GM18499 (cell line): Measurements from ENCODE around the gene PAK1.
"Not testable (repeated sequence)": the region's sequence is repeated elsewhere in the genome, so short reads cannot be mapped to it uniquely, and the experiment has no call there.

Experiments used
- ATAC-seq: cut with Tn5 transposase; IDR thresholded peaks from one replicate; pipeline ENCODE4 v1.9.1; 2021; ENCODE audit warnings: moderate number of reproducible peaks; ENCODE audit not compliant: insufficient read depth, unreplicated experiment

PAK1 gene

DNA sequence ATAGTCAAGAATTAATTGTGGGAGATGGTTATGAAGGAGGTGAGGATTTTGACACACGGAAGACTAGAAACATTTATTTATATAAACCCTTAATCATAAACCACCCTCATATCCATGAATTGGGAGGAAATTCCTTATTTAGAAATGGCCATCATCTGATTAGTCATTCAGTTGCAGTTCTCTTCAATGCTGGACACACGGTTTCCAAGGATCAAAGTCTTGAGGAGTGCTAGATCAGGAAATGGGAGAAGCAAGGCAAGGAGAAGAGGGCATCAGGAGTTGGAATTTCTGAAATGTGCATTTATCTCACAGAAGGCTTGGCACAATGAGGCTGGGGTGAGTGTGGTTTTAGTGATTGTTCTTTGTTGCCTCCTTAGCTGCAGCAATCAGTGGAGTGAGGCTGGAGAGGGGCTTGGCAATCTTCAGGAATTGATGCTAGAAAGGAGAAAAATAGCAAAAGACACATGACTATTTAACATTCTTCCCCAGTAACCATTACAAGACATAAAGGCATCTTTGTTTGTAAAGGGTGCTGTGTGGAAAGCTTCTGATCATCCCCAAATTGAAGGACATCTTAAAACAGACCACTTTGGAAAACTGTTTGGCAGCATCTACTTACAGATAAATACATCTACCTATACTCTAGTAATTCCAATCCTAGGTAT is 150.8 kb downstream of the PAK1 start:
- ATAC-seq = no peak

DNA sequence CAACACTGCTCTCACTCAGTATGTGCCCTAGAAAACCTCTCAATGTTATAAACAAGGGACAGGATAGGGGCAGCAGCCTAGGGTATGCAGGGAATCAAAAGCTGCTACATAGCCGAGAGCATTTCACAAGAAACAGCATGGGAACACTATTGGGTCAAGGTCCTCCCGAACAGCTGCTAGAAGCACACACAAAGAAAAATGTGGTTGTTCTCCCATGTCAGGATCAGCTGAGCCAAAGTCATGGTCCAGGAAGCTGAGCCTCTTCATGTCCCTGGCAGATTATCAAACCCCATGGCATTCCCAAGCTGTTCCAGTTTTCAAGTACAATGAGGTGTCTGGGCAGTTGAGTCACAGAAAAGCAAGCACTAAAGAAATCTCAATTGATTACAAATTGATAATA is 151.4 kb downstream of the PAK1 start:
- ATAC-seq = no peak

DNA sequence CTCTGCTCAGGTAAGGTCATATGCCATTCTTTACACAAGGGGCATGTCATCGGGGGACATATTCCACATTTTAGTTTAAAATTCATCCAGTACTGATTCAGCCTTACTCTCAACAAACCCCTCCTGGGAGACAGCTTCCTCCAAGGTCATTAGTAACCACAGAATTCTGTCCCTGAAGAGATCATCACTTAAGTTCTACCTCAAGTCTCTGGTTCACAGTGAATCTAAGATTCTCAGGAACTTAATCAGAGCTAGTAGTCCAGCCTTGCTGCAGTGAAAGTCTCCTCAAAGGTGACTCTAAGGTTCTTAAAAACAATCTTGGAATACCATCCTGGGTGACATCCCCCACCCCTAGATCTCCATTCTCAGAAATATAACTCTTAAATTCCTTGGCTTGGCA is 153.5 kb downstream of the PAK1 start:
- no peak for ATAC-seq

DNA sequence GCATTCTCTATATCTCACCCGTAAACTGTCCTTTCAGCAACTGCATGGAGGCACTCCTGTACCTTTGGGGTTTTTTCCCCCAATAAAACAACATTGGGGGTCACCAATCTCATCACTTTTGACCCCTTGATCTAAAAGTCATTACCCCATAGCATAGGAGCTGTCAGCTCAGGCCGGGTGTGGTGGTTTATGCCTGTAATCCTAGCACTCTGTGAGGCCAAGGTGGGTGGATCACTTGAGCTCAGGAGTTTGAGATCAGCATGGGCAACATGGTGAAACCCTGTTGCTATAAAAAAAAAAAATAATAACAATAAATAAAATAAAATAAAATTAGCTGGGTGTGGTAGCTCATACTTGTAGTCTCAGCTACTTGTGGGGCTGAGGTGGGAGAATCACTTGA is 155.3 kb downstream of the PAK1 start:
- ATAC-seq = no peak

DNA sequence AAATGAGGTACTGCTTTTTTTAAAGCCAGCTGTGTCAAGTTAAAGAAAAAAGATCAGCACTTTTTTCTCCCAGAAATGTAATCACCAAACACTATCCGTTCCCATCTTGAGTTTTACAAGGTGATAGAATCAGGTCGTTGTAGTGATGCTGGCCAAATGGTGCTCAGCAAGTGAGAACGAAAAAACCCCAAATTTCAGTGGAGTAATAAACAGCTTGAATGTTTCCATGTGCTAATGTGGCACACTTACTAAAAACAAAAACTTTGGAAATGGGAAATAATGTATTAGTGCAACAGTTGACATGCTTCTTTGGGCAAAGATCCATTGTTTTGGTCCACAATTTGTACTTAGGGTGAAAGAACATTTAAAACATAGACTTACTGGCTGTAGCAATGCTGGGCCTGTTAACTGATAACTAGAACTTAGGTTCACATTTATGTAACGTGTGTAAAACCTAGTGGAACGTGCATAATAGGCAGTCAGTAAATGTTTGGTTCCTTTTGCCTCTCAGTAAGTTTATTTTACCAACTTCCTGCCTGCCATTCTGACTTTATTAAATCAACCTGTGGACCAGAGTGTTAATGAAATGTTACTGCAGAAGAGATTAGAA is 157.1 kb downstream of the PAK1 start:
- no peak for ATAC-seq

DNA sequence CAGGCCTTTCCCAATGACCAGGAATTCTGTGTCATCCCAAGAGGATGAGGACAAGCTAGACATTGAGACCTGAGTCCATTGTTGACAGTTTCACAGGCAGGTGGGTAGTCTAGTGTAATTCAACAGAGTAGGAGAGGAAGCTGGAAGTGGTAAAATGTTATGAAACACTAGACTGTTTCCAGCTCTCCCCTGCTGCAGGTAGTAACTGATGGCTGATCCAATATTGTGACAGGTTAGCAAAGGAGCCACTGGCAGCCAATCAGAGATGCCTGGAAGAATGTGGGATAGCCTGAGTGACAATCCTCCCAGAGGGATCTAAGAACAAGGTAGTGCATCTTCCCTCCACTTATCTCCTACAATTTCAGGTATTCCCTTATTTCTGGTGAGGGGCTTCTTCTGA is 161.8 kb downstream of the PAK1 start:
- no peak for ATAC-seq

DNA sequence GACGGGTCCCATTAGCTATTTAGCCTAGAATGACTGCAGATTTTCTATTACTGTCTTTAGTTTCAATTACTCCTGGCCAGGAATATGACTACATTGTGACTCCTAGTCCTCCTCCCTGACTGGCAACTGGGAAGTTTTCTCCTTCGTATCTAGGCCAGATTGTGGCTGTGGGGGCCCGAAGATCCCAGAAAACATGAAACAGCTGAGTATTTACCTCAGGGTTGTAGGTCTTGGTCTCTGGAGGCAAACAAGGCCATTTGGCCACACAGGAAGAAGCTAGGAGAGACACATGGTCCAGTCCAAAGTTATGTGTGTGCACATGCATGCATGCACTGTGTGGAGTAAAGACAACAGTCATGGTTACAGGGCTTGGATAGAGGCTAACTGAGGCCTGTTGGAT is 162.2 kb downstream of the PAK1 start:
- ATAC-seq = no peak

DNA sequence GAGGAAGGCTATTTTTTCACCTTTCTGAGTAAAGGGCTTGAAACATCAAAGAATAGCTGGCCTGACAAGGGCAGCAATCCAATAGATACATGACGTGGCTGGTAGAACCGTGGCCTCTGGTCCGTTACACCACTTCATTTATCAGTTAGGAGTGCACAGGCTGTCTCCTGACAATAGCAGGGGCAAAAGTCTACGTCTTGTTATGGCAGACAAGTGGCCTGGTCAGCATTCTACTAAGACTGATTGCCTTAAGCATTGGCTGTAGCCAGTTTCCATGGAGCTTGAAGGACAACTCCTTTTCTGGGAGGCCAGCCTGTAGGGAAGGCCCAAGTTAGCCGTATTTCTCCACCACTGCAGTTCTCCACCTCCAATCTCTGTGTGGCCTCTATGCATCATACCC is 163.2 kb downstream of the PAK1 start:
- ATAC-seq = no peak

DNA sequence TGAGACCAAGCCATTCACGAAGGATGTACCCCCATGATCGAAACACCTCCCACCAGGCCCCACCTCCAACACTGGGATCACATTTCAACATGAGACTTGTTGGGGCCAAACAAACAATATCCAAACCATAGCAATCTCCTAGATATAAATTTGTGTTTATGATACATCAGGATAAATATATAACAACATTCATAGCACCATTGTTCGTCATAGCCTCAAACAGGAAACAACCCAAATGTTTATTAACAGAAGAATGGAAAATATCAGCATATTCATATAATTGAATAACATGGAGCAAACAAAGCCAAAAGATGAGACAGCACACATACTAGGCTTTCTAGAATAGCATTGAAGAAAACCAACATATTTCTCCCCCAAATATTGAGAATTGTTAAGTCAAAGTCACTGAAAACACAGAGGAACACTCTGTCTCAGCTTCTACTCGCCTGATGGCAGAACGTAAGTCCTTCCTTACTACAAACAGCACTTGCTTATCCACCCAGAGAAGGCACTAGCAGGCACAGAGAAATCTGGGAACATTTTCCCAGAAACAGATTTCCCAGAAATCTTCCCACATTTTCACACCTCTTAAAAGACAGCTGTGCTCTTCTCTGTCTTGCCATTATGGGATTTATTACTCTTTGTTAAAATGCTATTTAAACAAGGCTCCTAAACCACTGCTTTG is 164.4 kb downstream of the PAK1 start:
- no peak for ATAC-seq

DNA sequence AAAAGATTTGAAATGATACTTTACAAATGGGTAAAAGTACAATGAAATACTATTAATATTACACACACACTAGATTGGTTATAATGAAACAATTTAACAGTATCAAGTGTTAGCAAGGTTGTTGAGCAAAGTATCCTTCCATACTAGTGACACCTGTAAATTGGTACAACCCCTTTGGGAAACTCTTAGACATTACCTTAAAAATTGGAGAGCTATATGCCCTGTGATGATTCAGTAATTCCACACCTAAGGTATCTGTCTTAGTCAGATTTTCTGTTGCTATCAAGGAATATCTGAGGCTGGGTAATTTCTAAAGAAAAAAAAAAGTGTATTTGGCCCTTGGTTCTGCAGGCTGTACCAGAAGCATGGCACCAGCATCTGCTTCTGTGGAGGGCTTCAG is 165.1 kb downstream of the PAK1 start:
- no peak for ATAC-seq

DNA sequence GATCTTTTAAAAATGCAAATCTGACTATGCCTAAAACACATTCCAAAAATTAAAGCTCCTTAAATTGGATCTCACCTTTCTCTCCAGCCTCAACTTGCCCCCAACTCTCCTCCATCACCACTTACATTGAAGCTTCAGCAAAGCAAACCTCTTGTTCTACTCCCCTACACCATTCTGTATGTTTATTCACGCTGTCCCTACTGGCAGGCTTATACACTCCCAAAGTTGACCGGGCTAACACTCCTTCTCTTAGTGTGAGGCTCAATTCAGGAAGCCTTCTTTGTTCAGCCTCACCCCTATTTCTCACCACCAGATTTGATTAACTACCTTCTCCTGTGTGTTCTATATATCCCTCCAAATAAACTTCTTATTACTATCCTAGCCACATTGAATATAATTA is 170.6 kb downstream of the PAK1 start:
- ATAC-seq = no peak

DNA sequence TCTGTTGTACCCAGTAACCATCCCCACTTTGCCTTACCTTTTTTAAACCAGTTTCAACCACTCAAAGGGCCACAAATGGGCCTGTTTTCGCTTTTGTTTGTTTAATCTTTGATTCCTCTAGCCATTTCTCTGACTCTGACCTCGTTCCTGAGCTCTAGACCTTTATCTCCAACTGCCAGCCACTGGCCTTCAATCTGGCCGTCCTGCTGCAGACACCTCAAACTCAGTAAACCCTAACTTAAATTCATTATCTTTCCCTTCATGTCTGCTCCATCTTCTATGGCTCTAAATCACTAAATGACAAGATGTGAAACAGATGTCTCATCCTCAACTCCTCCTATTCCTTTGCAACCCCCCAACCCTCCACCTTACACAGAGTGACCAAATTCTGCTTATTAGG is 171.1 kb downstream of the PAK1 start:
- no peak for ATAC-seq

DNA sequence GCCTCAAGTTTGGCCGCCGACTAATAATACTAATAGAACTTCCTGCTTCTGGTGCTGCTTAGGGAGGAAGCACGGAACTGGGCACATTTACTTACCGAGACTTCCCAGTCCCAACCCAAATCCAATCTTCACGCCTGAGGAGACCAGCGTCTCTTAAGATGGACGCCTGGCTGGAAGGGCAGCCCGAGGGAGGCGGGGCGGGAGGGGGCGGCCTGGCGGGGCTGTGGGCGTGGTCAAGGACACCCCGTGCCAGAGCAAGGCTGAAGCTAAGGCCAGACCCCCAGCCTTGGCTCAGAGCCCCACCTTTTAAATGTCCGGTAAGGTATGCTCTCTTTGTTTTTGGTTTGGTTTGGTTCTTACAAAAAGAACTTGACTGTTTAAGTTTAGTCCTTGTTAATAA is 172.4 kb downstream of the PAK1 start, which contains the start of gene GDPD4:
Gene GDPD4, minus strand, starts transcription at position 177 of the 400 bp plus-strand sequence. CDS start 16,549 bp downstream, outside the sequence.
- ATAC-seq = no peak

DNA sequence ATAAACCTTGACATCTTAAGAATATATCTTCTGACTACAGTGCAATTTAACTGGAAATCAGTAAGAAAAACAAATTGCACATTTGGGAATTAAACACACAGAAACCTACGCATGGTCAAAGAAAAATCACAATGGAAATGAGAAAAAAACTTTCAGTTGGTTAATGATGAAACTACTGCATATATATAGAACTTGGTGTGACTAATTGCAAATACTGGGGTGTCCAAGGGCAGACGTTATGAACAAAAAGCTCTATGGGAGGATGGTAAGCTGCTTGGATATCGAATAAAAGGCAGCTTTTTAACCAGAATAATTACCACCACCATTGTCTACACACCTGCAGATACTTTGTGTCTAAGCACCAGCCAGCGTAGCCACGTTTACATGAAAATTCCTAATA is 173.2 kb downstream of the PAK1 start:
- ATAC-seq = no peak

DNA sequence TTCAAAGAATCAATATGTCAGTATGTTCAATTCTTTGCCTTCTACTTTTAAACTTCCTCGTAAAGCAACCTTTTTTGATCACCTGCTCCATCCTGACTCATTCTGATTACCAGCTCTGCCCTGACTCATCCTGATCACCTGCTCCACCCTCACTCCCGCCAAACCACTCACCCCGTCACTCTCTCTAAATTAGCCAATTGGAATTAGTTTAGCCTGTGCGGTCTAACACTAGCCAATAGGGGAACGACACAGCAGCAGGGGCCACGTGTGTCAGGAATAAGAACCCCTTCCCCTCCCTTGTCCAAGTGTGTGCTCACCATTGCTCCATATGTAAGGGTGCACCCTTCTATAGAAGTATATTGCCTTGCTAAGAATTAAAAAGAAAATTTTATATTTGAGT is 173.9 kb downstream of the PAK1 start:
- ATAC-seq = not testable (repeated sequence)

DNA sequence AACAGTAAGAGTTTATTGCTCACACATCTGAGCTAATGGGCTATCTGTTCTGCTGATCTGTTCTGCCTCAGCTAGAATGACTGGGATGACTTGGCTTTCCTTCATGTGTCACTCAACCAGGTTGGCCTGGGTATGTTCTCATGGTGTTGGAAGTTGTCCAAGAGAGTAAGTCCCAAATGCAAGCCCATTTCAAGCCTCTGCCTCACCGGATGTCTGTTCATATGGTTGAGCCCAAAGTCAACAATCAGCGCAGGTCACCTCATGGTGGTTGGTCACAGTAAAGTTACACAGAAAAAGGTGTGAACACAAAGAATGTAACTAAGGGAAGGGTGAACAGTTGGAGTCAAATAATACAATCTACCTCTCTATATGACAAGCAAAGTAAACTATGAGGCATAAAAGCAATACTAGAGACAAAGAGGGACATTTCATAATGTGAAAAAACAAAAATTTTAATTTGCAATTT is 174.3 kb downstream of the PAK1 start:
- no peak for ATAC-seq

DNA sequence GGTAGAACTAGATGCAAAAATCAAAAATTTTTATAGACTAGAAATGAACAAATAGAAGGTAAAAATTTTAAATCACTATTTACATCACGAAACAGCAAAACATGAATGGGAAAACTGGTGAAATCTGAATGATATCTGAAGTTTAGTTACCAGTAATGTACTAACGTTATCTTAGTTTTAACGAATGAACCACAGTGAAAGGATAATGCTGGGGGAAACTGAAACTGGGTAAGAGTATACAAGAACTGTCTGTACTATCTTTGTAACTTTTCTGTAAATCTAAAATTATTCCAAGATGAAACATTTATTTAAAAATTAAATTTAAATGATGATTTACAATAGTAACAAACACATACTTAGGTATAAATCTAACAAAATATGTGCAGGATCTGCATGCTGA is 179.9 kb downstream of the PAK1 start:
- ATAC-seq = no peak

DNA sequence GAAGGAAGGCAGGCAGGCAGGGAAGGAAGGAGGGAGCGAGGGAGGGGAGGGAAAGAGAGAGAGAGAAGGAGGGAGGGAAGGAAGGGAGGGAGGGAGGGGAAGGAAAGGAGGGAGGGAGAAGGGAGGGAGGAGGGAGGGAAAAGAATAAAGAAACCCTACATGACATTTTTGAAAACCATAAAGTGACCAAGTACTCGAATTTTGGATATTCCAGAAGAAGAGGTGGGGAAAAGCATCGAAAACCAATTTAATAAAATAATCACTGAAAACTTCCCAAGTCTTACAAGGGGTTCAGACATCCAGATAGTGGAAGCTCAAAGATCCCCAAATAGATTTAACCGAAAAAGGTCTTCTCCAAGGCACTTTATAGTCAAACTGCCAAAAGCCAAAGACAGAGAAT is 184.2 kb downstream of the PAK1 start:
- ATAC-seq = no peak

DNA sequence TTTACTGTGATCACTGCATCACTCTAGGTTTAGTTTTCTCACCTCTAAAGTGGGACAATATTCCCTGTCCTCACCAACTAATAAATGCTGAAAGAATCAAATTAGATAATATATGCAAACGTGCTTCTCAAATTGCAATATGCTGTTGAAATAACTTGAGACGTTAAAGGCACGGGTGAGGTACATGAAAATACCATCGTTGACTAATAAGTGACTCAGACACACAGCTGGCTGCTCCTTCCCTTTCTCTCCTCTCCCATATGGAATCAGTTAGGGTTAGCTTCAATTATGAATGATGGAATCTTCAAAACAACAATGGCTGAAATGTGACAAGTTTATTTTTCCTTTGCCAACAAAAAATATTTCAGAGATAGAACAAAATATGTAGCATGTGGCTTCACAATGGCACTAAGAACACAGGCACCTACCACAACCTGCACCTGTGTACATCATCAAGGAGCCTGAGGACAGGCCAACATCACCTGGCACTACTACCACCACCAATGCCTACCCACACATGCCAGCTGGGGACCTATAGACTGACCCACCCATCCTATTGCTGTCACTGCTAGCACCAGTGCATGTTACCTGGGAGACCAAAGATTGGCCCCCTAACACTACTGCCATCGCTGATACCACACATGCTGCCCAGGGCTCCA is 186.2 kb downstream of the PAK1 start:
- no peak for ATAC-seq

DNA sequence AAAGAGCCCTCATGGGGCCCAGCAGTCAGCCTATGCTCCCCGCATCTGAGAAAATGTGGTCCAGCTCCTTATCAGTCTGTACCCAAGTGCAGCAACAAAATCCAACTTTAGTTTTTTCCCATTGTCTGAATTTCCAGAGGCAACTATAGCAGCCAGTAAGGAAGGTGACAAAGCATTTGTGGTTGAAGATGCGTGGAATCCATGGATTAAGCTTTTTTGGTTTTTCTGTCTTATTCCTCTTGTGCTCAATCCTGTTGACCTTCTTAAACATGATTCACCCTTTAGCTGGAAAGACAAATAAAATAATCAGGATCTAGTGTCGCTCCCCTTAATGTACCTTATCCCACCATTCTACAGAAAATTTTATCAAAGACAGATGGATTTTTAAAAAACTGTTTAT is 186.8 kb downstream of the PAK1 start:
- no peak for ATAC-seq
